GM21381 (cell line): ENCODE results near the gene IFI16.
"Not testable (repeated sequence)": the region's sequence is repeated elsewhere in the genome, so short reads cannot be mapped to it uniquely, and the experiment has no call there.

Experiments used
- ATAC-seq: cut with Tn5 transposase; IDR thresholded peaks from one replicate; pipeline ENCODE4 v1.9.1; 2021; ENCODE audit warnings: mild to moderate bottlenecking, moderate library complexity; ENCODE audit not compliant: unreplicated experiment

The IFI16 gene

DNA sequence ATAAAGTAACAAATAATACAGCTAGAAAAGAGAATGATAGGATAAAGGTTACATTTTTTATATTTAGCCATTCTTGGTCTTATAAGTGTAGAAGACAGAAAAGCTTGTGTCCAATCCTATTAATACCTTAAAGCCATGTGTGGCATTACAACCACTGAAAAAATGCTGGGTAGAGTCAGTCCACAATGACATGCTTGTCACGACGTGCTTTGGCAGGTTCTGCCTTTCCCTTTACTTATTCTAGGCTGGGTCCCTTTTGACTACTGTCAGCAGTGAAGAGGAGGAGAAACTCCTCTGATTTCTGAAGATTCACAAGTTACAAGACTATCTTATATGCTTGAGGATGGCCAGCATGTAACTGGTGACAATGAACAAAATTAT lies 81.5 kb downstream of the IFI16 start:
- no peak for ATAC-seq

DNA sequence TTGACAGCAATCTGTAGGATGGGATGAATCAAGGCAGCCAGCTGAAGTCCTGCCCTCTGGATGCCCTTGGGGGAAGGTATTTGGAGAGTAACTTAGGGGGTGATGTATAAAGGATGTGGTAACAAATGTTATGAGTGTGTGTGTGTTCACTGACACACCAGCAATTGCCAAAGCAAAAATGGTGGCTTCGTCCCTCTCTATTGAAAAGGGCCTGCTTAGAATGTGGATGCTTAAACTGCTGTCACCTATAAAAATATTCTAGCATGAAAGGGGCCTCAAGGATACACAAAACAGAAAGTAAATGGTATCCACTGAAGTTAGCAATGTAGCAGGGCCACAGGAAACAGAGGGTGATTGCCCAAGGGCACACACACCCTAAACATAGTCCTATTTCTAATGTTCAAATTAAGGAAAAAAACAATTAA lies 81.9 kb downstream of the IFI16 start:
- ATAC-seq: no peak

DNA sequence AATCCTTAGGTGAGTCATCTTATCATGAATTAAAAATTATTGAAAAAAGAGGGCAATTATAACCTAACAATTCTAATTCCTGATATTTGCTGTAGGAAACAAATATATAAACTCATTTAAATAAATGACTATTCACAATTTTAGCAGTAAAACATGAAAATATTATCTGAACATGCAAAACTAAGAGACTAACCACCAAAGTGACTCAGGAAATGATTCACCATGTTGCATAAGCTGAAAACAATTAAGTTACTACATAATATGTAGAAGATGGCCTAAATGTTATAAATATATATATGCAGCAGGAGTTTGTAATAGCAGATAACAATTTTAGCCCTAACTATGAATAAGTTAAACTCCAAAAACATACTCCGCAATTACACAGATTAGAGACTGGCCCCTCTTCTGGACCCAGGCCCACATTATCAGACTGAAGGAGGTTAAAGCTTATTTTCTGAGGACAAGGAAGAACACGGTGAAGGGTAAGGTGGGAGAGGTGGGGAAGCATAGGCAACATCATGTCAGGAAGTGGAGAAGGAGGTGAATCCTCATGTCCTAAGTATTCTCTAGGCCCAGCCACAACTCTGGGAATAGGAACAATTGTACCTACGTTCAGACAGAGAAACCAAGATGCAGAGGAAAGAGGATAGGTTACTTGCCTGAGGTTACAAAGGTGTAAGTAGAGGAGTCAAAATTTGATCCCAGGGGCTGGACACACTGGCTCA lies 82.5 kb downstream of the IFI16 start:
- no peak for ATAC-seq

DNA sequence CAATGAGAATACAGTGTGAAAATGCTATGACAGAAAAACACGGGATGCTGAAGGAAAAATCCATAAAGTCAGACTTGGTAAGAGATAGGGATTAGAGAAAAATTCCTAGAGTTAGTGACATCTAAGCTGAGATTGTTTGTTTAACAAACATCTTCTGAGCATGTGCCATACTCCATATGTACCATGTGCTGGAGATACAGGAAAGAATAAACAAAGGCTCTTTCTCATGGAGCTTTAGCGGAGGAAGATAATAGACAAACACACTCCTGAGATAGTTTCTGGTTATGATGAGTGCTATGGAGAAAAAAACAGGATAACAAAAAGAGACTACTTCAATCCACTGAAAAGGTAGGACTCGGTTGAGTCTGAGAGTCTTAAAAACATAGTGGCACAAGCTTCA lies 88.9 kb downstream of the IFI16 start:
- no peak for ATAC-seq

DNA sequence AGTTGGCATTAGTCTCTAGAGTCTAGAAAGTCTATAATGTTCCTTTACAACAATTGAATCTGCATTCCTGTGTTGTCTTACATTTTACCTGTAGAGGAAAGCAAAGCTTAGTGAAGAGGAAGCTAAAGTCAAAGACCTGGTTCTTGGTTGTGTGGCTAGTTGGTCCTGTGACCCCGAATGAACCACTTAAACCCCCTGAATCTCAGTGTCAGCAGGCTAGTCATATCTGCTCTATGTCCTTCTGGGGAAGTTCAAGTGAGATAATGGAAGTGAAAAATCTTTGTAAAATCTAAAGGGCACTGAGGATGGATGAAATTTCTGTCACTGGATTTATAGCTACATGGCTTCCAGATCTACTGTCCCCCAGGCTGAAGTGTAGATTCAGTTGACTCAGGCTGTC lies 90.9 kb downstream of the IFI16 start:
- no peak for ATAC-seq

DNA sequence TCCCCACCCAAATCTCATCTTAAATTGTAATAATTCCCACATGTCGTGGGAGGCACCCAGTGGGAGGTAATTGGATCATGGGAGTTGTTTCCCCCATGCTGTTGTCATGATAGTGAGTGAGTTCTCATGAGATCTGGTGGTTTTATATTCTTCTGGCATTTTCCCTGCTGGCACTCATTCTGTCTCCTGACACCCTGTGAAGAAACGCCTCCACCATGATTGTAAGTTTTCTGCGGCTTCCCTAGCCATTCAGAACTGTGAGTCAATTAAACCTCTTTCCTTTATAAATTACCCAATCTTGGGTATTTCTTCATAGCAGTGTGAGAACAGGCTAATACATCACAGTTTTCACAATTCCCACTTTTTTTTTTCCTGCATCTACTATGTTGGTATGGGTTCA lies 93.3 kb downstream of the IFI16 start:
- not testable (repeated sequence) for ATAC-seq
